Neural progenitor cell (in vitro differentiated cells): ENCODE data around the gene CSNK2A1.

Experiments
- CTCF ChIP-seq: fragments of 200-600 bp; sonication (generic); IDR thresholded peaks from 2 replicates; pipeline ENCODE4 v1.5.1; 2017; ENCODE audit warnings: antibody characterized with exemption, mild to moderate bottlenecking
- EZH2 ChIP-seq: fragments of 200-600 bp; sonication (generic); IDR thresholded peaks from 2 replicates; pipeline ENCODE4 v1.6.1; 2017; ENCODE audit warnings: antibody characterized with exemption, mild to moderate bottlenecking, moderate library complexity

GRCh38 chr20:437787-438486, 105.7 kb downstream of the CSNK2A1 start:
- TF ChIP-seq CTCF: no peak
- TF ChIP-seq EZH2: no peak
